ENCODE measurements around the gene PAIP2B. TPM values are rescaled to one million over a fixed set of nuclear protein-coding genes. Genes with fewer than 3 reads are reported as not detected.
A peak's percentile ranks its signal among the peaks of the same experiment; 100 is the strongest.

Gene PAIP2B
- total RNA-seq, 1 experiment from 2014 or later = 1.4 TPM

DNA sequence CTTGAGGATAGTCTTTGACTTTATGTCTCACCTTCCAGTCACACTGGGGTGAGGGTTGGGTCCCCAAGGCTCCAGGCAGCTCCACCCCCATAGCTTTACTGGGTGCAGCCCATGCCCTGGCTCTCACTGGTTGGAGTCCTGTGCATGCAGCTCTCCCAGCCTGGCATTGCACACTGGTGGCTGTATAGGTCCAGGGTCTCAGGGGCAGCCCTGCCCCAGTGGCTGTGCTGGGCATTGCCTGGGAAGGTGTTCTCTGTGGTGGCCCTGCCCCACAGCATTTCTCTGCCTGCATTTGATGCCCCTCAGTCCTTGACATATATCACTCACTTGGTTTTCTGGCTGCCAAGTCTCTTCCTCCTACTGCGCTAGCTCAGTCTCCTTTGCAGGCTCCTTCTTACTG, 75.3 kb downstream of the PAIP2B start:
- in situ Hi-C loops (cut with HindIII; ENCODE audit: low pct_unique_long_range_greater_than_20kb, low sequenced_read_pairs) (no loop called here), intact Hi-C loops (cut with micrococcal nuclease; ENCODE audit: unreplicated experiment) (no loop called here)
- ATAC-seq (peak; percentile 42; the same call in 1 of the 2 replicates), DNase-seq (ENCODE audit: low read depth, low spot score) (no peak)
- Histone ChIP-seq H3K27ac (ENCODE audit: low read length) (no peak overlapping the region), H3K9me3 (ENCODE audit: control insufficient read depth, insufficient read depth, low read depth, low read length) (no peaks in the 10 kb centered on the region), H3K4me3 (ENCODE audit: low read depth in 2 of 2, low read length in 2 of 2) (no peak overlapping the region), H3K4me1 (ENCODE audit: control insufficient read depth, insufficient read depth, low read length) (no peaks in the 10 kb centered on the region), H3K27me3 (ENCODE audit: control insufficient read depth, insufficient read depth, low read length) (peaks cover 2% of the 10 kb centered on the region; the same call in 1 of the 2 replicates), H3K36me3 (ENCODE audit: control insufficient read depth, insufficient read depth, low read length) (peaks cover 15% of the 10 kb centered on the region)
- TF ChIP-seq, protein P1, sequence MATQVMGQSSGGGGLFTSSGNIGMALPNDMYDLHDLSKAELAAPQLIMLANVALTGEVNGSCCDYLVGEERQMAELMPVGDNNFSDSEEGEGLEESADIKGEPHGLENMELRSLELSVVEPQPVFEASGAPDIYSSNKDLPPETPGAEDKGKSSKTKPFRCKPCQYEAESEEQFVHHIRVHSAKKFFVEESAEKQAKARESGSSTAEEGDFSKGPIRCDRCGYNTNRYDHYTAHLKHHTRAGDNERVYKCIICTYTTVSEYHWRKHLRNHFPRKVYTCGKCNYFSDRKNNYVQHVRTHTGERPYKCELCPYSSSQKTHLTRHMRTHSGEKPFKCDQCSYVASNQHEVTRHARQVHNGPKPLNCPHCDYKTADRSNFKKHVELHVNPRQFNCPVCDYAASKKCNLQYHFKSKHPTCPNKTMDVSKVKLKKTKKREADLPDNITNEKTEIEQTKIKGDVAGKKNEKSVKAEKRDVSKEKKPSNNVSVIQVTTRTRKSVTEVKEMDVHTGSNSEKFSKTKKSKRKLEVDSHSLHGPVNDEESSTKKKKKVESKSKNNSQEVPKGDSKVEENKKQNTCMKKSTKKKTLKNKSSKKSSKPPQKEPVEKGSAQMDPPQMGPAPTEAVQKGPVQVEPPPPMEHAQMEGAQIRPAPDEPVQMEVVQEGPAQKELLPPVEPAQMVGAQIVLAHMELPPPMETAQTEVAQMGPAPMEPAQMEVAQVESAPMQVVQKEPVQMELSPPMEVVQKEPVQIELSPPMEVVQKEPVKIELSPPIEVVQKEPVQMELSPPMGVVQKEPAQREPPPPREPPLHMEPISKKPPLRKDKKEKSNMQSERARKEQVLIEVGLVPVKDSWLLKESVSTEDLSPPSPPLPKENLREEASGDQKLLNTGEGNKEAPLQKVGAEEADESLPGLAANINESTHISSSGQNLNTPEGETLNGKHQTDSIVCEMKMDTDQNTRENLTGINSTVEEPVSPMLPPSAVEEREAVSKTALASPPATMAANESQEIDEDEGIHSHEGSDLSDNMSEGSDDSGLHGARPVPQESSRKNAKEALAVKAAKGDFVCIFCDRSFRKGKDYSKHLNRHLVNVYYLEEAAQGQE (IDR thresholded peaks at IDR 0.05; ENCODE audit: insufficient read depth in 1 of 2, low read depth in 2 of 2, low read length in 1 of 2) = no peak
- no peak for TF ChIP-seq POLR2AphosphoS5 (IDR thresholded peaks at IDR 0.05; ENCODE audit: low read depth, low read length)
- TF ChIP-seq, protein P2, sequence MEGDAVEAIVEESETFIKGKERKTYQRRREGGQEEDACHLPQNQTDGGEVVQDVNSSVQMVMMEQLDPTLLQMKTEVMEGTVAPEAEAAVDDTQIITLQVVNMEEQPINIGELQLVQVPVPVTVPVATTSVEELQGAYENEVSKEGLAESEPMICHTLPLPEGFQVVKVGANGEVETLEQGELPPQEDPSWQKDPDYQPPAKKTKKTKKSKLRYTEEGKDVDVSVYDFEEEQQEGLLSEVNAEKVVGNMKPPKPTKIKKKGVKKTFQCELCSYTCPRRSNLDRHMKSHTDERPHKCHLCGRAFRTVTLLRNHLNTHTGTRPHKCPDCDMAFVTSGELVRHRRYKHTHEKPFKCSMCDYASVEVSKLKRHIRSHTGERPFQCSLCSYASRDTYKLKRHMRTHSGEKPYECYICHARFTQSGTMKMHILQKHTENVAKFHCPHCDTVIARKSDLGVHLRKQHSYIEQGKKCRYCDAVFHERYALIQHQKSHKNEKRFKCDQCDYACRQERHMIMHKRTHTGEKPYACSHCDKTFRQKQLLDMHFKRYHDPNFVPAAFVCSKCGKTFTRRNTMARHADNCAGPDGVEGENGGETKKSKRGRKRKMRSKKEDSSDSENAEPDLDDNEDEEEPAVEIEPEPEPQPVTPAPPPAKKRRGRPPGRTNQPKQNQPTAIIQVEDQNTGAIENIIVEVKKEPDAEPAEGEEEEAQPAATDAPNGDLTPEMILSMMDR (IDR thresholded peaks at IDR 0.05) = no peak
- no peak for TF ChIP-seq SIN3A (IDR thresholded peaks at IDR 0.05; ENCODE audit: borderline replicate concordance, insufficient read depth, low read depth, low read length)
- no peak for TF ChIP-seq TCF7L2 (IDR thresholded peaks at IDR 0.05; ENCODE audit: low read depth, low read length)
- POLR2A ChIA-PET = interaction anchor here (0.5 kb wide), 1 partner anchor 23 kb away, joined by 3 read pairs; no protein-coding TSS in a partner anchor
- CTCF ChIA-PET = no interaction called here
- no TSS peak for BruUV-seq (replicated peaks)

DNA sequence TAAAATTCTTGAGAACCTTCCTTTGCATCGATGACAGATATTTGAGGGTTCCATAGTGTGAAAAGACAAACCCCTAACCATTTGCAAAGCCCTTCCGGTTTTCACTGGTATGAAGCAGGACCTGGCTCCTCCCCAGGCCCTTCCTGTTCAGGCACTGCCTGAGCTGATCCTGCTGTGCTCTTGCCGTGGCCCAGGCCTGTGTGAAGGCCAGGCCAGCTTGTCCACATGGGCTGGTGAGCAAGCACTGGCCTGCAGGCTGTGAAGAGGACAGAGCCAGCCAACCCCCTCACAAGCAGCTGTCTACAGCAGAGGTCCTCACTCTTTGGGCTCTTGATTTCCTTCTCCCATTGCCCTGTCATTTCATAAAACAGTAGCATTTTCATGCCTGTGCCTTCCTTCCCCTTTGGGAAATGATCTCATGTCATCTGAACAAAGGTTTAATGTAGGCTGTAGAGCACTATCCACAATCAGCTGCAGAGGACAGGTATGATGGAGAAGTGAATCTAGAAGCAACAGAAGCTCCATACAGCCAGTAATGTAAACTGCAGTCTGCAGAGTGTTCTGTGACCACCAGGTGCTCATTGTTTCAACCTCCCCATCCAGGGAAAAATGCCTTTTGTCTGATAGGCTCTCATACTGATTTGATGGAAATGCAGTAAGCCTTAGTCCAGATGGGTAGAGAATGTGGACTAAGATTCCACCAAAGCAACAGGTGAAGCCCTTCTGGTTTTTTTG, 76.7 kb downstream of the PAIP2B start:
- H3K9me3 ChIP-seq (ENCODE audit: control insufficient read depth, insufficient read depth, low read depth, low read length) = no peaks in the 10 kb centered on the region
- H3K36me3 ChIP-seq (ENCODE audit: control insufficient read depth, insufficient read depth, low read length) = peaks cover 18% of the 10 kb centered on the region
- no peak overlapping the region for H3K27ac ChIP-seq (ENCODE audit: low read length)
- H3K27me3 ChIP-seq (ENCODE audit: control insufficient read depth, insufficient read depth, low read length) = peaks cover 2% of the 10 kb centered on the region; the same call in 1 of the 2 replicates
- no peak overlapping the region for H3K4me3 ChIP-seq (ENCODE audit: low read depth in 2 of 2, low read length in 2 of 2)
- intact Hi-C loops (cut with micrococcal nuclease; ENCODE audit: unreplicated experiment) = no loop called here
- no peak for TF ChIP-seq POLR2AphosphoS5 (IDR thresholded peaks at IDR 0.05; ENCODE audit: low read depth, low read length)
- TF ChIP-seq, protein P2 (IDR thresholded peaks at IDR 0.05) = no peak
- TF ChIP-seq, protein P1 (IDR thresholded peaks at IDR 0.05; ENCODE audit: insufficient read depth in 1 of 2, low read depth in 2 of 2, low read length in 1 of 2) = no peak
- no peak for TF ChIP-seq SIN3A (IDR thresholded peaks at IDR 0.05; ENCODE audit: borderline replicate concordance, insufficient read depth, low read depth, low read length)
- no peak for TF ChIP-seq TCF7L2 (IDR thresholded peaks at IDR 0.05; ENCODE audit: low read depth, low read length)
- ChIA-PET POLR2A (no interaction called here), CTCF (no interaction called here)
- BruUV-seq (replicated peaks) = no TSS peak
- in situ Hi-C loops (cut with HindIII; ENCODE audit: low pct_unique_long_range_greater_than_20kb, low sequenced_read_pairs) = no loop called here
- ATAC-seq (no peak), DNase-seq (ENCODE audit: low read depth, low spot score) (no peak)
- no peaks in the 10 kb centered on the region for H3K4me1 ChIP-seq (ENCODE audit: control insufficient read depth, insufficient read depth, low read length)

Data from Panc1 (cell line).